ENCODE results near the gene LAGE3.

- TF ChIP-seq CTCF (IDR thresholded peaks at IDR 0.05) (no peak), EP300 (IDR thresholded peaks at IDR 0.05) (no peak), POLR2A (IDR thresholded peaks at IDR 0.05) (no peak)
These were observed 13.0 kb downstream of the LAGE3 start for GRCh38 chrX:154466036-154466435.

Measured in ovary (tissue), 3 donors.